Liver (tissue), 9 donors: Measurements from ENCODE around the gene NEUROG1. TPM values are rescaled to one million over a fixed set of nuclear protein-coding genes. Genes with fewer than 3 reads are reported as not detected.

ENCODE experiments used
- DNase-seq: peaks from one replicate; pipeline ENCODE4 v3.0.0-alpha.2; 2017; ENCODE audit warnings: low spot score
- H3K27ac ChIP-seq, 2 donors: one replicate each; pipeline ENCODE4 v1.7.0; 2013; ENCODE audit warnings: inconsistent platforms in 2 of 2, low read length in 2 of 2, control low read depth in 1 of 2, low read depth in 1 of 2, mild to moderate bottlenecking in 1 of 2
- H3K27me3 ChIP-seq, 4 donors: one replicate each; pipeline versions ENCODE4 v1.6.1 to v1.7.0; 2013; ENCODE audit warnings: low read length in 3 of 4, inconsistent platforms in 1 of 4, mild to moderate bottlenecking in 1 of 4, moderate library complexity in 1 of 4; ENCODE audit not compliant: control insufficient read depth in 4 of 4, insufficient read depth in 4 of 4
- H3K36me3 ChIP-seq, 4 donors: one replicate each; pipeline versions ENCODE4 v1.6.1 to v1.7.0; 2013; ENCODE audit warnings: low read length in 3 of 4, mild to moderate bottlenecking in 3 of 4, low read depth in 1 of 4, moderate library complexity in 1 of 4; ENCODE audit not compliant: control insufficient read depth in 4 of 4, insufficient read depth in 3 of 4
- H3K4me1 ChIP-seq, 4 donors: one replicate each; pipeline versions ENCODE4 v1.6.1 to v1.7.0; 2013; ENCODE audit warnings: low read length in 3 of 4, mild to moderate bottlenecking in 3 of 4, moderate library complexity in 1 of 4; ENCODE audit not compliant: control insufficient read depth in 4 of 4, insufficient read depth in 4 of 4
- H3K4me3 ChIP-seq, 3 donors: one replicate each; pipeline versions ENCODE4 v1.6.1 to v1.7.0; 2013; ENCODE audit warnings: low read length in 3 of 3, control low read depth in 1 of 3, low read depth in 1 of 3, mild to moderate bottlenecking in 1 of 3
- H3K9ac ChIP-seq, 2 donors: one replicate each; pipeline ENCODE4 v1.7.0; 2013; ENCODE audit warnings: low read length in 2 of 2, mild to moderate bottlenecking in 2 of 2, moderate library complexity in 2 of 2, control low read depth in 1 of 2, low read depth in 1 of 2
- H3K9me3 ChIP-seq, 4 donors: one replicate each; pipeline versions ENCODE4 v1.6.1 to v1.7.0; 2013; ENCODE audit warnings: low read length in 3 of 4; ENCODE audit not compliant: control insufficient read depth in 4 of 4
- ATF3 ChIP-seq: IDR thresholded peaks from 2 replicates; pipeline ENCODE4 v1.6.1; 2016; ENCODE audit warnings: antibody characterized with exemption
- EGR1 ChIP-seq, 2 donors: IDR thresholded peaks; 2 replicates each; pipeline ENCODE4 v1.6.1; 2016 to 2018; ENCODE audit warnings: antibody characterized with exemption in 2 of 2, low read depth in 2 of 2
- FOXA1 ChIP-seq: IDR thresholded peaks from 2 replicates; pipeline ENCODE4 v1.6.1; 2016; ENCODE audit warnings: antibody characterized with exemption
- FOXA2 ChIP-seq: IDR thresholded peaks from 2 replicates; pipeline ENCODE4 v1.6.1; 2016; ENCODE audit warnings: antibody characterized with exemption
- GABPA ChIP-seq, 2 donors: IDR thresholded peaks in 1 of 2; conservative IDR thresholded peaks in 1 of 2; 2 replicates each; pipeline ENCODE4 v1.6.1; 2016; ENCODE audit warnings: antibody characterized with exemption in 2 of 2, mild to moderate bottlenecking in 1 of 2, moderate library complexity in 1 of 2
- HNF4A ChIP-seq, 2 donors: conservative IDR thresholded peaks; 2 replicates each; pipeline ENCODE4 v1.6.1; 2016; ENCODE audit warnings: antibody characterized with exemption in 2 of 2, mild to moderate bottlenecking in 2 of 2
- HNF4G ChIP-seq: IDR thresholded peaks from 2 replicates; pipeline ENCODE4 v1.6.1; 2016; ENCODE audit warnings: antibody characterized with exemption
- JUND ChIP-seq, 2 donors: IDR thresholded peaks; 2 replicates each; pipeline ENCODE4 v1.6.1; 2016; ENCODE audit warnings: antibody characterized with exemption in 2 of 2
- MAX ChIP-seq: IDR thresholded peaks from 2 replicates; pipeline ENCODE4 v1.6.1; 2016; ENCODE audit warnings: antibody characterized with exemption
- NR2F2 ChIP-seq: IDR thresholded peaks from 2 replicates; pipeline ENCODE4 v1.6.1; 2016; ENCODE audit warnings: antibody characterized with exemption
- RAD21 ChIP-seq, 2 donors: IDR thresholded peaks; 2 replicates each; pipeline ENCODE4 v1.6.1; 2016; ENCODE audit warnings: antibody characterized with exemption in 2 of 2, mild to moderate bottlenecking in 2 of 2
- RXRA ChIP-seq, 2 donors: IDR thresholded peaks; 2 replicates each; pipeline ENCODE4 v1.6.1; 2017 to 2018; ENCODE audit warnings: antibody characterized with exemption in 2 of 2, mild to moderate bottlenecking in 1 of 2
- SP1 ChIP-seq: IDR thresholded peaks from 2 replicates; pipeline ENCODE4 v1.6.1; 2018; ENCODE audit warnings: antibody characterized with exemption, mild to moderate bottlenecking
- TAF1 ChIP-seq: conservative IDR thresholded peaks from 2 replicates; pipeline ENCODE4 v1.6.1; 2016; ENCODE audit warnings: antibody characterized with exemption, mild to moderate bottlenecking
- YY1 ChIP-seq: IDR thresholded peaks from 2 replicates; pipeline ENCODE4 v1.6.1; 2016; ENCODE audit warnings: antibody characterized with exemption, mild to moderate bottlenecking
- ZBTB33 ChIP-seq: IDR thresholded peaks from 2 replicates; pipeline ENCODE4 v1.6.1; 2016; ENCODE audit warnings: antibody characterized with exemption
- WGBS: extraction: QIAGEN DNeasy Blood & Tissue Kit; methylation state at CpG from one replicate; pipeline ENCODE4 v1.1.7; 2013; 5-methylcytosine and 5-hydroxymethylcytosine counted together
- polyA plus RNA-seq, 2 donors: library from polyadenylated mRNA; stranded (reverse) in 1 of 2; unstranded in 1 of 2; fragments of 200-250 nt in 1 of 2; fragments of >200 nt in 1 of 2; fragmentation: Nextera tagmentation in 1 of 2; extraction: Ambion mirVana in 1 of 2; gene quantifications; one replicate each; pipeline versions ENCODE4 v1.2.1 to v1.2.3, GENCODE V29; 2013 to 2015
- total RNA-seq, 2 donors: library from RNA; depleted of rRNA; stranded (reverse); fragments of >200 nt; gene quantifications; one replicate each; pipeline ENCODE4 v1.2.3, GENCODE V29; 2014
- TF ChIP-seq, protein P1 (sequence below): fragments of 150-350 bp; IDR thresholded peaks from 2 replicates; pipeline ENCODE4 v1.5.1; 2017; ENCODE audit warnings: improper control_type of control experiment, low read depth, low read length; ENCODE audit not compliant: missing input control
- TF ChIP-seq, protein P2 (sequence below): IDR thresholded peaks from 2 replicates; pipeline ENCODE4 v1.6.1; 2016; ENCODE audit warnings: antibody characterized with exemption, mild to moderate bottlenecking
- donor health status: healthy.
- donor health status: healthy.
- donor health status: healthy.
- donor health status: healthy.
- donor health status: healthy.

NEUROG1 gene
- total and polyA plus RNA-seq, 4 donors: not detected

GRCh38 chr5:135543485-135544304, 7.9 kb upstream of the NEUROG1 start:
- Histone ChIP-seq H3K27me3 (peaks cover 5 to 16% (median 10%) of the 10 kb centered on the region in 4 donors), H3K9ac (no peak overlapping the region), H3K36me3 (no peaks in the 10 kb centered on the region), H3K4me3 (peak overlapping the region; percentile 18 to 64 (median 48)), H3K9me3 (no peaks in the 10 kb centered on the region), H3K4me1 (peaks cover 7 to 17% (median 14%) of the 10 kb centered on the region in 4 donors), H3K27ac (no peak overlapping the region)
- no peak for TF ChIP-seq RAD21 (IDR thresholded peaks at IDR 0.05)
- no peak for TF ChIP-seq HNF4G
- no peak for TF ChIP-seq YY1
- no peak for TF ChIP-seq NR2F2
- no peak for TF ChIP-seq SP1
- no peak for TF ChIP-seq FOXA2
- no peak for TF ChIP-seq MAX
- TF ChIP-seq FOXA1: no peak
- no peak for TF ChIP-seq JUND (IDR thresholded peaks at IDR 0.05)
- no peak for TF ChIP-seq ZBTB33
- TF ChIP-seq, protein P1, sequence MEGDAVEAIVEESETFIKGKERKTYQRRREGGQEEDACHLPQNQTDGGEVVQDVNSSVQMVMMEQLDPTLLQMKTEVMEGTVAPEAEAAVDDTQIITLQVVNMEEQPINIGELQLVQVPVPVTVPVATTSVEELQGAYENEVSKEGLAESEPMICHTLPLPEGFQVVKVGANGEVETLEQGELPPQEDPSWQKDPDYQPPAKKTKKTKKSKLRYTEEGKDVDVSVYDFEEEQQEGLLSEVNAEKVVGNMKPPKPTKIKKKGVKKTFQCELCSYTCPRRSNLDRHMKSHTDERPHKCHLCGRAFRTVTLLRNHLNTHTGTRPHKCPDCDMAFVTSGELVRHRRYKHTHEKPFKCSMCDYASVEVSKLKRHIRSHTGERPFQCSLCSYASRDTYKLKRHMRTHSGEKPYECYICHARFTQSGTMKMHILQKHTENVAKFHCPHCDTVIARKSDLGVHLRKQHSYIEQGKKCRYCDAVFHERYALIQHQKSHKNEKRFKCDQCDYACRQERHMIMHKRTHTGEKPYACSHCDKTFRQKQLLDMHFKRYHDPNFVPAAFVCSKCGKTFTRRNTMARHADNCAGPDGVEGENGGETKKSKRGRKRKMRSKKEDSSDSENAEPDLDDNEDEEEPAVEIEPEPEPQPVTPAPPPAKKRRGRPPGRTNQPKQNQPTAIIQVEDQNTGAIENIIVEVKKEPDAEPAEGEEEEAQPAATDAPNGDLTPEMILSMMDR: no peak
- no peak for TF ChIP-seq EGR1 (IDR thresholded peaks at IDR 0.05; ENCODE audit: low read depth in 2 of 2)
- TF ChIP-seq GABPA (IDR thresholded peaks at IDR 0.05 in 1 of 2, conservative IDR thresholded peaks at IDR 0.05 in 1 of 2): no peak
- no peak for TF ChIP-seq TAF1
- TF ChIP-seq RXRA (IDR thresholded peaks at IDR 0.05): no peak
- no peak for TF ChIP-seq HNF4A (conservative IDR thresholded peaks at IDR 0.05)
- TF ChIP-seq, protein P2, sequence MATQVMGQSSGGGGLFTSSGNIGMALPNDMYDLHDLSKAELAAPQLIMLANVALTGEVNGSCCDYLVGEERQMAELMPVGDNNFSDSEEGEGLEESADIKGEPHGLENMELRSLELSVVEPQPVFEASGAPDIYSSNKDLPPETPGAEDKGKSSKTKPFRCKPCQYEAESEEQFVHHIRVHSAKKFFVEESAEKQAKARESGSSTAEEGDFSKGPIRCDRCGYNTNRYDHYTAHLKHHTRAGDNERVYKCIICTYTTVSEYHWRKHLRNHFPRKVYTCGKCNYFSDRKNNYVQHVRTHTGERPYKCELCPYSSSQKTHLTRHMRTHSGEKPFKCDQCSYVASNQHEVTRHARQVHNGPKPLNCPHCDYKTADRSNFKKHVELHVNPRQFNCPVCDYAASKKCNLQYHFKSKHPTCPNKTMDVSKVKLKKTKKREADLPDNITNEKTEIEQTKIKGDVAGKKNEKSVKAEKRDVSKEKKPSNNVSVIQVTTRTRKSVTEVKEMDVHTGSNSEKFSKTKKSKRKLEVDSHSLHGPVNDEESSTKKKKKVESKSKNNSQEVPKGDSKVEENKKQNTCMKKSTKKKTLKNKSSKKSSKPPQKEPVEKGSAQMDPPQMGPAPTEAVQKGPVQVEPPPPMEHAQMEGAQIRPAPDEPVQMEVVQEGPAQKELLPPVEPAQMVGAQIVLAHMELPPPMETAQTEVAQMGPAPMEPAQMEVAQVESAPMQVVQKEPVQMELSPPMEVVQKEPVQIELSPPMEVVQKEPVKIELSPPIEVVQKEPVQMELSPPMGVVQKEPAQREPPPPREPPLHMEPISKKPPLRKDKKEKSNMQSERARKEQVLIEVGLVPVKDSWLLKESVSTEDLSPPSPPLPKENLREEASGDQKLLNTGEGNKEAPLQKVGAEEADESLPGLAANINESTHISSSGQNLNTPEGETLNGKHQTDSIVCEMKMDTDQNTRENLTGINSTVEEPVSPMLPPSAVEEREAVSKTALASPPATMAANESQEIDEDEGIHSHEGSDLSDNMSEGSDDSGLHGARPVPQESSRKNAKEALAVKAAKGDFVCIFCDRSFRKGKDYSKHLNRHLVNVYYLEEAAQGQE: no peak
- TF ChIP-seq ATF3: no peak
- no peak for DNase-seq
- 3% methylated on average over 77 of the region's 77 CpGs for WGBS
